K562 (cell line): ENCODE data around the gene INO80E. TPM values are rescaled to one million over a fixed set of nuclear protein-coding genes. Genes with fewer than 3 reads are reported as not detected.
A peak's percentile ranks its signal among the peaks of the same experiment; 100 is the strongest.

ENCODE experiments used
- CCNT2 ChIP-seq: IDR thresholded peaks from 2 replicates; pipeline ENCODE4 v1.6.1; 2011; ENCODE audit warnings: borderline replicate concordance, low read depth, mild to moderate bottlenecking, moderate library complexity, mixed read lengths, low read length; ENCODE audit not compliant: insufficient read length; ENCODE audit errors: extremely low read depth
- CGGBP1 ChIP-seq: fragments of 250-450 bp; sonication (Bioruptor Pico); IDR thresholded peaks from 2 replicates; pipeline ENCODE4 v1.9.0; 2021; ENCODE audit warnings: mild to moderate bottlenecking
- EHMT2 ChIP-seq: fragments of 450-650 bp; IDR thresholded peaks from 2 replicates; pipeline ENCODE4 v1.6.1; 2018; ENCODE audit warnings: antibody characterized with exemption
- FOXA3 ChIP-seq, 2 experiments: fragments of 450-650 bp in 1 of 2; sonication (generic) in 1 of 2; formaldehyde crosslinking; IDR thresholded peaks in 1 of 2; conservative IDR thresholded peaks in 1 of 2; 2 replicates each; pipeline versions ENCODE4 v1.4.0 to v1.8.0; 2020 to 2022; ENCODE audit warnings: mild to moderate bottlenecking in 2 of 2, missing genetic modification reagents in 1 of 2
- POLR2B ChIP-seq: fragments of 450-650 bp; IDR thresholded peaks from 2 replicates; pipeline ENCODE4 v1.6.1; 2018; ENCODE audit warnings: low read depth; ENCODE audit not compliant: partially characterized antibody
- RCOR1 ChIP-seq, 2 experiments: IDR thresholded peaks; 2 replicates each; pipeline ENCODE4 v1.6.1; 2012; ENCODE audit warnings: low read depth in 2 of 2, low read length in 2 of 2, borderline replicate concordance in 1 of 2, improper control_type of control experiment in 1 of 2
- SAFB2 ChIP-seq: fragments of 200-400 bp; formaldehyde crosslinking; IDR thresholded peaks from 2 replicates; pipeline ENCODE4 v1.6.1; 2018; ENCODE audit warnings: borderline replicate concordance, low read length, low read depth, moderate library complexity; ENCODE audit not compliant: severe bottlenecking
- TBP ChIP-seq: optimal IDR thresholded peaks from 2 replicates; pipeline ENCODE3; 2011; ENCODE audit warnings: low read depth, low read length, improper control_type of control experiment
- ZC3H8 ChIP-seq: fragments of 450-650 bp; IDR thresholded peaks from 2 replicates; pipeline ENCODE4 v1.6.1; 2017
- ZNF175 ChIP-seq: fragments of 200-800 bp; sonication (Bioruptor generic); IDR thresholded peaks from 2 replicates; pipeline ENCODE4 v1.6.1; 2016; ENCODE audit warnings: low read depth, mild to moderate bottlenecking, missing genetic modification characterization, missing compliant biosample characterization
- ZNF695 ChIP-seq: fragments of 450-650 bp; formaldehyde crosslinking; IDR thresholded peaks from 2 replicates; pipeline ENCODE4 v1.4.0; 2020; ENCODE audit warnings: mild to moderate bottlenecking, moderate library complexity
- ZNF778 ChIP-seq: fragments of 450-650 bp; formaldehyde crosslinking; IDR thresholded peaks from 2 replicates; pipeline ENCODE4 v1.4.0; 2020; ENCODE audit warnings: mild to moderate bottlenecking, moderate library complexity
- polyA plus RNA-seq, 8 experiments: library from polyadenylated mRNA; depleted of rRNA in 4 of 8; stranded (reverse) in 5 of 8; unstranded in 3 of 8; fragments of >200 nt; fragmentation: Nextera tagmentation in 2 of 8; fragmentation: Illumina TruSeq in 1 of 8; extraction: Ambion mirVana in 2 of 8; extraction: Trizol in 1 of 8; gene quantifications; 2 replicates each; pipeline versions ENCODE4 v1.2.1 to v1.2.3, GENCODE V29; 2011 to 2014; ENCODE audit warnings: inconsistent platforms in 1 of 8, missing spikeins in 1 of 8
- total RNA-seq, 7 experiments: library from RNA; depleted of rRNA in 6 of 7; stranded (reverse); fragments of >200 nt in 6 of 7; fragmentation: Illumina TruSeq in 2 of 7; extraction: Trizol in 2 of 7; gene quantifications; 2 replicates each; pipeline versions ENCODE4 v1.2.1 to v1.2.3, GENCODE V29; 2011 to 2021; ENCODE audit warnings: low replicate concordance in 1 of 7
- TF ChIP-seq, protein P1 (sequence below), 2 experiments: IDR thresholded peaks; 2 replicates each; pipeline ENCODE4 v1.6.1; 2012; ENCODE audit warnings: improper control_type of control experiment in 2 of 2, low read depth in 2 of 2, low read length in 2 of 2, borderline replicate concordance in 1 of 2
- TF ChIP-seq, protein P2 (sequence below): sonication (generic); formaldehyde crosslinking; IDR thresholded peaks from 2 replicates; pipeline ENCODE4 v1.8.1; 2023; ENCODE audit warnings: mild to moderate bottlenecking, missing genetic modification reagents
- TF ChIP-seq, protein P3 (sequence below): sonication (generic); formaldehyde crosslinking; IDR thresholded peaks from 2 replicates; pipeline ENCODE4 v1.8.0; 2023; ENCODE audit warnings: missing genetic modification reagents, mild to moderate bottlenecking, borderline replicate concordance
- TF ChIP-seq, protein P4 (sequence below): sonication (generic); formaldehyde crosslinking; IDR thresholded peaks from 2 replicates; pipeline ENCODE4 v1.9.0; 2022; ENCODE audit warnings: mild to moderate bottlenecking, missing genetic modification reagents

Gene INO80E
- total and polyA plus RNA-seq, 9 of the 15 experiments (the other 6 are each of a cell fraction or from before 2014, with no cell fraction given), result 0.31 to 102 (median 49.3) TPM

GRCh38 chr16:29995324-29995910, 624 bp upstream of the INO80E start, which contains the start of gene HIRIP3 (continued):
- TF ChIP-seq, protein P1, sequence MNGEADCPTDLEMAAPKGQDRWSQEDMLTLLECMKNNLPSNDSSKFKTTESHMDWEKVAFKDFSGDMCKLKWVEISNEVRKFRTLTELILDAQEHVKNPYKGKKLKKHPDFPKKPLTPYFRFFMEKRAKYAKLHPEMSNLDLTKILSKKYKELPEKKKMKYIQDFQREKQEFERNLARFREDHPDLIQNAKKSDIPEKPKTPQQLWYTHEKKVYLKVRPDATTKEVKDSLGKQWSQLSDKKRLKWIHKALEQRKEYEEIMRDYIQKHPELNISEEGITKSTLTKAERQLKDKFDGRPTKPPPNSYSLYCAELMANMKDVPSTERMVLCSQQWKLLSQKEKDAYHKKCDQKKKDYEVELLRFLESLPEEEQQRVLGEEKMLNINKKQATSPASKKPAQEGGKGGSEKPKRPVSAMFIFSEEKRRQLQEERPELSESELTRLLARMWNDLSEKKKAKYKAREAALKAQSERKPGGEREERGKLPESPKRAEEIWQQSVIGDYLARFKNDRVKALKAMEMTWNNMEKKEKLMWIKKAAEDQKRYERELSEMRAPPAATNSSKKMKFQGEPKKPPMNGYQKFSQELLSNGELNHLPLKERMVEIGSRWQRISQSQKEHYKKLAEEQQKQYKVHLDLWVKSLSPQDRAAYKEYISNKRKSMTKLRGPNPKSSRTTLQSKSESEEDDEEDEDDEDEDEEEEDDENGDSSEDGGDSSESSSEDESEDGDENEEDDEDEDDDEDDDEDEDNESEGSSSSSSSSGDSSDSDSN (IDR thresholded peaks at IDR 0.05; ENCODE audit: borderline replicate concordance in 1 of 2, low read depth in 2 of 2, low read length in 2 of 2), result no peak
- no peak for TF ChIP-seq ZNF778 (CRISPR knock-in tag)
- TF ChIP-seq TBP, result peak; percentile 79
- no peak for TF ChIP-seq SAFB2
- TF ChIP-seq, protein P2, sequence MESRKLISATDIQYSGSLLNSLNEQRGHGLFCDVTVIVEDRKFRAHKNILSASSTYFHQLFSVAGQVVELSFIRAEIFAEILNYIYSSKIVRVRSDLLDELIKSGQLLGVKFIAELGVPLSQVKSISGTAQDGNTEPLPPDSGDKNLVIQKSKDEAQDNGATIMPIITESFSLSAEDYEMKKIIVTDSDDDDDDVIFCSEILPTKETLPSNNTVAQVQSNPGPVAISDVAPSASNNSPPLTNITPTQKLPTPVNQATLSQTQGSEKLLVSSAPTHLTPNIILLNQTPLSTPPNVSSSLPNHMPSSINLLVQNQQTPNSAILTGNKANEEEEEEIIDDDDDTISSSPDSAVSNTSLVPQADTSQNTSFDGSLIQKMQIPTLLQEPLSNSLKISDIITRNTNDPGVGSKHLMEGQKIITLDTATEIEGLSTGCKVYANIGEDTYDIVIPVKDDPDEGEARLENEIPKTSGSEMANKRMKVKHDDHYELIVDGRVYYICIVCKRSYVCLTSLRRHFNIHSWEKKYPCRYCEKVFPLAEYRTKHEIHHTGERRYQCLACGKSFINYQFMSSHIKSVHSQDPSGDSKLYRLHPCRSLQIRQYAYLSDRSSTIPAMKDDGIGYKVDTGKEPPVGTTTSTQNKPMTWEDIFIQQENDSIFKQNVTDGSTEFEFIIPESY (CRISPR knock-in tag), result peak; percentile 56
- peak in 1 of 2 experiments; percentile 56; a peak in 2 of 4 replicates for TF ChIP-seq FOXA3 (CRISPR knock-in tag; conservative IDR thresholded peaks at IDR 0.05 in 1 of 2, IDR thresholded peaks at IDR 0.05 in 1 of 2)
- no peak for TF ChIP-seq RCOR1 (IDR thresholded peaks at IDR 0.05; ENCODE audit: borderline replicate concordance in 1 of 2, low read depth in 2 of 2, low read length in 2 of 2)
- TF ChIP-seq CGGBP1 (CRISPR knock-in tag), result no peak
- no peak for TF ChIP-seq ZC3H8
- TF ChIP-seq, protein P3, sequence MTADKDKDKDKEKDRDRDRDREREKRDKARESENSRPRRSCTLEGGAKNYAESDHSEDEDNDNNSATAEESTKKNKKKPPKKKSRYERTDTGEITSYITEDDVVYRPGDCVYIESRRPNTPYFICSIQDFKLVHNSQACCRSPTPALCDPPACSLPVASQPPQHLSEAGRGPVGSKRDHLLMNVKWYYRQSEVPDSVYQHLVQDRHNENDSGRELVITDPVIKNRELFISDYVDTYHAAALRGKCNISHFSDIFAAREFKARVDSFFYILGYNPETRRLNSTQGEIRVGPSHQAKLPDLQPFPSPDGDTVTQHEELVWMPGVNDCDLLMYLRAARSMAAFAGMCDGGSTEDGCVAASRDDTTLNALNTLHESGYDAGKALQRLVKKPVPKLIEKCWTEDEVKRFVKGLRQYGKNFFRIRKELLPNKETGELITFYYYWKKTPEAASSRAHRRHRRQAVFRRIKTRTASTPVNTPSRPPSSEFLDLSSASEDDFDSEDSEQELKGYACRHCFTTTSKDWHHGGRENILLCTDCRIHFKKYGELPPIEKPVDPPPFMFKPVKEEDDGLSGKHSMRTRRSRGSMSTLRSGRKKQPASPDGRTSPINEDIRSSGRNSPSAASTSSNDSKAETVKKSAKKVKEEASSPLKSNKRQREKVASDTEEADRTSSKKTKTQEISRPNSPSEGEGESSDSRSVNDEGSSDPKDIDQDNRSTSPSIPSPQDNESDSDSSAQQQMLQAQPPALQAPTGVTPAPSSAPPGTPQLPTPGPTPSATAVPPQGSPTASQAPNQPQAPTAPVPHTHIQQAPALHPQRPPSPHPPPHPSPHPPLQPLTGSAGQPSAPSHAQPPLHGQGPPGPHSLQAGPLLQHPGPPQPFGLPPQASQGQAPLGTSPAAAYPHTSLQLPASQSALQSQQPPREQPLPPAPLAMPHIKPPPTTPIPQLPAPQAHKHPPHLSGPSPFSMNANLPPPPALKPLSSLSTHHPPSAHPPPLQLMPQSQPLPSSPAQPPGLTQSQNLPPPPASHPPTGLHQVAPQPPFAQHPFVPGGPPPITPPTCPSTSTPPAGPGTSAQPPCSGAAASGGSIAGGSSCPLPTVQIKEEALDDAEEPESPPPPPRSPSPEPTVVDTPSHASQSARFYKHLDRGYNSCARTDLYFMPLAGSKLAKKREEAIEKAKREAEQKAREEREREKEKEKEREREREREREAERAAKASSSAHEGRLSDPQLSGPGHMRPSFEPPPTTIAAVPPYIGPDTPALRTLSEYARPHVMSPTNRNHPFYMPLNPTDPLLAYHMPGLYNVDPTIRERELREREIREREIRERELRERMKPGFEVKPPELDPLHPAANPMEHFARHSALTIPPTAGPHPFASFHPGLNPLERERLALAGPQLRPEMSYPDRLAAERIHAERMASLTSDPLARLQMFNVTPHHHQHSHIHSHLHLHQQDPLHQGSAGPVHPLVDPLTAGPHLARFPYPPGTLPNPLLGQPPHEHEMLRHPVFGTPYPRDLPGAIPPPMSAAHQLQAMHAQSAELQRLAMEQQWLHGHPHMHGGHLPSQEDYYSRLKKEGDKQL (CRISPR knock-in tag), result no peak
- TF ChIP-seq CCNT2, result no peak
- no peak for TF ChIP-seq ZNF695
- TF ChIP-seq, protein P4, sequence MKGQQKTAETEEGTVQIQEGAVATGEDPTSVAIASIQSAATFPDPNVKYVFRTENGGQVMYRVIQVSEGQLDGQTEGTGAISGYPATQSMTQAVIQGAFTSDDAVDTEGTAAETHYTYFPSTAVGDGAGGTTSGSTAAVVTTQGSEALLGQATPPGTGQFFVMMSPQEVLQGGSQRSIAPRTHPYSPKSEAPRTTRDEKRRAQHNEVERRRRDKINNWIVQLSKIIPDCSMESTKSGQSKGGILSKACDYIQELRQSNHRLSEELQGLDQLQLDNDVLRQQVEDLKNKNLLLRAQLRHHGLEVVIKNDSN (CRISPR knock-in tag), result no peak
- peak; percentile 47 for TF ChIP-seq POLR2B
- no peak for TF ChIP-seq EHMT2
- TF ChIP-seq ZNF175 (CRISPR knock-in tag), result peak; percentile 77; the same call in 1 of the 2 replicates
